Measurements from ENCODE around the gene SUGP2. TPM values are rescaled to one million over a fixed set of nuclear protein-coding genes. Genes with fewer than 3 reads are reported as not detected.

Gene SUGP2
- total and polyA plus RNA-seq, 9 of the 15 experiments (the other 6 are each of a cell fraction or from before 2014, with no cell fraction given): 13.1 to 101 (median 63.1) TPM

GRCh38 chr19:19063183-19064097 lies 30.1 kb upstream of the SUGP2 start, which contains the start of gene SLC25A42 (continued):
- TF ChIP-seq ZNF318 (IDR thresholded peaks at IDR 0.05; ENCODE audit: borderline replicate concordance in 1 of 2, low read depth in 1 of 2) (no peak), NFATC3 (IDR thresholded peaks at IDR 0.05) (no peak), ZSCAN32 (CRISPR knock-in tag; IDR thresholded peaks at IDR 0.05) (no peak), ZNF57 (CRISPR knock-in tag; IDR thresholded peaks at IDR 0.05) (no peak), POLR3G (IDR thresholded peaks at IDR 0.05; ENCODE audit: extremely low read depth, insufficient read length, insufficient replicate concordance) (no peak), TBL1XR1 (IDR thresholded peaks at IDR 0.05; ENCODE audit: low read length in 2 of 2) (no peak), SP1 (CRISPR knock-in tag; IDR thresholded peaks at IDR 0.05) (peak; percentile 98), HMG20A (CRISPR knock-in tag; conservative IDR thresholded peaks at IDR 0.05) (no peak), CBFA2T2 (conservative IDR thresholded peaks at IDR 0.05) (no peak), NONO (IDR thresholded peaks at IDR 0.05; ENCODE audit: low read depth in 2 of 2, low read length in 1 of 2) (0 out of 4 replicates have a peak, but pooled peaks of 1 of the 2 experiments have one; percentile 44), ELF1 (tag; IDR thresholded peaks at IDR 0.05) (no peak), CEBPG (CRISPR knock-in tag; IDR thresholded peaks at IDR 0.05) (no peak), CEBPG (tag; conservative IDR thresholded peaks at IDR 0.05 in 1 of 2, IDR thresholded peaks at IDR 0.05 in 1 of 2) (no peak), BCOR (IDR thresholded peaks at IDR 0.05) (no peak), ZNF431 (CRISPR knock-in tag; IDR thresholded peaks at IDR 0.05) (no peak), BRCA1 (IDR thresholded peaks at IDR 0.05) (no peak), BRCA1 (CRISPR knock-in tag; IDR thresholded peaks at IDR 0.05) (no peak), RCOR1 (IDR thresholded peaks at IDR 0.05; ENCODE audit: borderline replicate concordance in 1 of 2, low read depth in 2 of 2, low read length in 2 of 2) (no peak; a peak in 1 of 4 replicates)

Measured in K562 (cell line).